HuH-7 (cell line): ENCODE data around the gene TBC1D30.

Experiments used
- DNase-seq: peaks from one replicate; pipeline ENCODE4 v3.0.0; 2011; ENCODE audit warnings: low spot score

Gene TBC1D30

GRCh38 chr12:64911912-64912311 lies 87.5 kb downstream of the TBC1D30 start:
- DNase-seq = no peak

GRCh38 chr12:64912516-64913255 lies 88.2 kb downstream of the TBC1D30 start:
- no peak for DNase-seq

GRCh38 chr12:64915242-64915641 lies 90.8 kb downstream of the TBC1D30 start:
- DNase-seq = no peak

- DNase-seq = no peak
These were observed 92.2 kb downstream of the TBC1D30 start for GRCh38 chr12:64916411-64917261.

- DNase-seq = no peak
These were observed 93.9 kb downstream of the TBC1D30 start for GRCh38 chr12:64918344-64918743.

GRCh38 chr12:64918801-64919200 lies 94.4 kb downstream of the TBC1D30 start:
- no peak for DNase-seq

- no peak for DNase-seq
These were observed 98.4 kb downstream of the TBC1D30 start for GRCh38 chr12:64922853-64923252.

- no peak for DNase-seq
These were observed 99.1 kb downstream of the TBC1D30 start for GRCh38 chr12:64923536-64923935.
